Activated naive CD8-positive, alpha-beta T cell treated with anti-CD3 and anti-CD28 coated beads for 36 hours (primary cell): ENCODE measurements around the gene HDAC4. TPM values are rescaled to one million over a fixed set of nuclear protein-coding genes. Genes with fewer than 3 reads are reported as not detected.
A peak's percentile ranks its signal among the peaks of the same experiment; 100 is the strongest.

Experiments
- DNase-seq: peaks from one replicate; pipeline ENCODE4 v3.0.0; 2021
- H3K27ac Mint-ChIP-seq: one replicate; pipeline ENCODE4 v1.8.0; 2022; ENCODE audit warnings: mild to moderate bottlenecking, moderate library complexity, mixed read lengths
- H3K27me3 Mint-ChIP-seq: one replicate; pipeline ENCODE4 v1.8.0; 2022; ENCODE audit warnings: mild to moderate bottlenecking, mixed read lengths
- H3K36me3 Mint-ChIP-seq: one replicate; pipeline ENCODE4 v1.8.0; 2021; ENCODE audit warnings: mild to moderate bottlenecking, mixed read lengths
- H3K4me1 Mint-ChIP-seq: one replicate; pipeline ENCODE4 v1.8.0; 2021; ENCODE audit warnings: mixed read lengths
- H3K4me3 Mint-ChIP-seq: one replicate; pipeline ENCODE4 v1.8.0; 2022; ENCODE audit warnings: mild to moderate bottlenecking, moderate library complexity, mixed read lengths
- H3K9me3 Mint-ChIP-seq: one replicate; pipeline ENCODE4 v1.8.0; 2022; ENCODE audit warnings: mixed read lengths
- total RNA-seq, 2 experiments: library from RNA; stranded (reverse); gene quantifications; one replicate each; pipeline ENCODE4 v1.2.3, GENCODE V29; 2021

Gene HDAC4
- total RNA-seq, 2 experiments from 2014 or later, result 19.1 to 20.2 TPM

DNA sequence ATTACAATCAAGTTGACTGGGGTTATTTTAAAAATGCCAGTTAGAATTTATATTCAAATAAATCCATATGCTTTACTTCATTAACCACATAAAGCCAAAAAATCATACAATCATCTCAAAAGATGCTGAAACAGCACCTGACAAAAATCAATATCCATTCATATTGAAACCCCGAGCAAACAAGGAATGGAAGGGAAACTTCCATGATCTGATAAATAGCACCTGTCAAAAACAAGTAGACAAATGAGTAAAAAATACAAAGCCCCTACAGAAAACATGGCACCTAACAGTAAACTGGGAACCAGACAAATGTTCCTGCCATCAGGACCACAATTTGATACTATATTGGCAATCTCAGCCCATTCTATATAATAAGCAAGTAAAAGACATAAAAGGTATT is 227.5 kb downstream of the HDAC4 start:
- peaks cover 40% of the 10 kb centered on the region for H3K9me3 Mint-ChIP-seq
- no peak for DNase-seq
- H3K27ac Mint-ChIP-seq, result no peak overlapping the region
- H3K27me3 Mint-ChIP-seq, result no peaks in the 10 kb centered on the region
- H3K4me1 Mint-ChIP-seq, result no peaks in the 10 kb centered on the region
- H3K4me3 Mint-ChIP-seq, result no peak overlapping the region
- peaks cover 74% of the 10 kb centered on the region for H3K36me3 Mint-ChIP-seq

DNA sequence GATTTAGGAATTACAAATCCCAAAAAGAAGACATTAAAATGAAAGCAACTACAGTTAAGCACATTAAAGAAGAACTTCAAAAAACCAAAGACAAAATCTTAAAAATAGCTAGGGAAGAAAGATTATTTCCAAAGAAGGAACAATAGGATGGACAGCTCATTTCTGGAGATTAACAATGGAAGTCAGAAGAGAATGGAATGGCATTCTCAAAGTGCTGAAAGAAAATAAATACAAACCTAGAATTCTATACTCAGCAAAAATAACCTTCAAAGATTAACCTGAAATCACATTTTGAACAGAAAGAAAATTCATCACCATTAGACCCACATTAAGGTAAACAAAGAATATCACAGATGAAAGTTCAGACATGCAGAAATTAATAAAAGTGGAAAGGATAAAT is 229.2 kb downstream of the HDAC4 start:
- H3K4me1 Mint-ChIP-seq, result no peaks in the 10 kb centered on the region
- no peak overlapping the region for H3K27ac Mint-ChIP-seq
- no peak overlapping the region for H3K4me3 Mint-ChIP-seq
- no peak for DNase-seq
- no peaks in the 10 kb centered on the region for H3K27me3 Mint-ChIP-seq
- H3K9me3 Mint-ChIP-seq, result peaks cover 40% of the 10 kb centered on the region
- peaks cover 60% of the 10 kb centered on the region for H3K36me3 Mint-ChIP-seq

DNA sequence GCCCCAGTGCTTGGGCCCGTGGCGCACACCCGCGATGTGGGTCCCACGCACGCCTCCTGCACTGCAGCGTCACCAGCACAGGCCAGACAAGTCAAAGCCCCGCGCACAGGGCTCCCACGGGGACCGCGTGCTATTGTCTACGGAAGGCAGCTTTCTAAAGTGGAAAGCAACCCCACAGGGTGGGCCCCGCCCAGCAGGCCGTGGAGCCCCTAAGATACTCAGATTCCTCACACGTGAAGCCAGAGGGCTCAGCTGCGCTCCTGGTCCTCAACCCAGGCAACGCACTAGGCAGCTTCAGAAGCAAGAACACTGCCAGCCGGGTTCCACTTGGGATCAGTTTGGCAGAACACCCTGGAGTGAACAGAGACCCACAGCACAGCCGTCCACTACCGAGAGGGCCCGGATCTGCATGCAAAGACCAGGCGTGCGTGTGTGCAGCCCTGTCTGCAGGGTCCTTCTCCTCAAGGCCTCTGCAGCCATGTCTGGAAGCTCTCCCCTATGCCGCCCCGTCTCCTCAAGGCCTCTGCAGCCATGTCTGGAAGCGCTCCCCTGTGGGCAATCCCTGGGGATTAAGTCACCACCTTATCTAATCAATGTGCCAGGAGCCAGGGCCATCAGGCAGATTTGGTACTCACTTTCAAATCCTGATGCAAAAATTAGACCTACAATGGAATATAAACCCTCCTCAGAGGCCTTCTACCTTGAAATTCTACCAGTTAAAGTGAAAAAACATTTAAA is 231.3 kb downstream of the HDAC4 start:
- H3K27me3 Mint-ChIP-seq, result no peaks in the 10 kb centered on the region
- H3K9me3 Mint-ChIP-seq, result peaks cover 31% of the 10 kb centered on the region
- no peak overlapping the region for H3K4me3 Mint-ChIP-seq
- H3K27ac Mint-ChIP-seq, result no peak overlapping the region
- no peak for DNase-seq
- H3K36me3 Mint-ChIP-seq, result peaks cover 41% of the 10 kb centered on the region
- peaks cover 7% of the 10 kb centered on the region for H3K4me1 Mint-ChIP-seq

DNA sequence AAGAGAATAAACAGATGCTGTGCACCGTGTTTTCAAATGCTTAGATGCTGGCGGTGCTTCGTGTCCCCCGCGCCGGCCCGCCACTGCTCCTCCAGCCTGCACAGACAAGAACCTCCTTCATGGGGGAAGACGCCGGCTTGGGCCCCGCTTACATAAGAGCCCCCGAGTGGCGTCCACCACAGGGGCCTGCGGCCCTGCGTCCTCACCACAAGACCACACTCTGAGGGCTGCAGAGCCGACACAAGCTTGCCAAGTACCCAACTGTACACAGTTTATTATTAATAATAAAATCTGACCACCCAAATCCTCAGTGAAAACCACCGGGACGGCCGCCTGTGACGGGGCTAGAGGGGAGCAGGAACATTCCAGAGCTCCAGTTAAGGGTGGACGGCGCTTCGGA is 232.2 kb downstream of the HDAC4 start:
- Mint-ChIP-seq H3K36me3 (peaks cover 34% of the 10 kb centered on the region), H3K9me3 (peaks cover 26% of the 10 kb centered on the region), H3K4me1 (peaks cover 14% of the 10 kb centered on the region), H3K27me3 (no peaks in the 10 kb centered on the region), H3K4me3 (no peak overlapping the region), H3K27ac (no peak overlapping the region)
- DNase-seq, result no peak

DNA sequence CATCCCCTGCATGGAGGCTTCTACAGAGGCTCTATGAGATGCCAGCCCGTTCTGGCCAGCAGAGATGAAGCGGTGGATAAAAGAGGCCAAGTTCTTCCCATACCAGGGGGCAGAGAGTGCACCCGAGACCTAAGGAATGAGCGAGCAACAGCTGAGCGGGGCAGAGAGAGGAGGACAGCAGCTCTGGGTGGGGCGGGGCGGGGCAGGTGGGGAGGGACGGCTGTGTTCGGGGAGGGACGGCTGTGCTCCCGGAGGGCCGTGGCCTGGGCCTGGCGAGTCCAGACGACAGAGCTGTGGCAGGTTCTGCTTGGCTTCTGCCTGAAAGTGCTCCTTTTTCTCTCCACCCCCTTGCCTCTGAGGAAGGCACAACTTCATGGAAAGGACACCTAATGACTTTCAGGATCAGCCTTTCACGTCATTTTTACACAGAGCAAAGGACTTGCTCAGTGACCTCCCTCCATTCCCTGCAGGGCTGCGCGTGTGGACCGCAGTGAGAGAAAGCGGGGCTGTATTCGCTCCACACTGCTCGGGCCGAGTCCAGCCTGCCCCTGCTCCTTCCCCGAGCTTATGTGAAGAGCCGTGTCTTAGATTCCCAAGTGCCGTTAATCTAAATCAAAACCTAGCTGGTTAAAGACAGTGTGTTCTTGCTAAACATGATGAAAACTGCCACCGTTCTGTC is 232.9 kb downstream of the HDAC4 start:
- H3K4me1 Mint-ChIP-seq, result peaks cover 14% of the 10 kb centered on the region
- no peak overlapping the region for H3K4me3 Mint-ChIP-seq
- no peak overlapping the region for H3K27ac Mint-ChIP-seq
- no peaks in the 10 kb centered on the region for H3K27me3 Mint-ChIP-seq
- H3K36me3 Mint-ChIP-seq, result peaks cover 27% of the 10 kb centered on the region
- no peak for DNase-seq
- H3K9me3 Mint-ChIP-seq, result peaks cover 20% of the 10 kb centered on the region

DNA sequence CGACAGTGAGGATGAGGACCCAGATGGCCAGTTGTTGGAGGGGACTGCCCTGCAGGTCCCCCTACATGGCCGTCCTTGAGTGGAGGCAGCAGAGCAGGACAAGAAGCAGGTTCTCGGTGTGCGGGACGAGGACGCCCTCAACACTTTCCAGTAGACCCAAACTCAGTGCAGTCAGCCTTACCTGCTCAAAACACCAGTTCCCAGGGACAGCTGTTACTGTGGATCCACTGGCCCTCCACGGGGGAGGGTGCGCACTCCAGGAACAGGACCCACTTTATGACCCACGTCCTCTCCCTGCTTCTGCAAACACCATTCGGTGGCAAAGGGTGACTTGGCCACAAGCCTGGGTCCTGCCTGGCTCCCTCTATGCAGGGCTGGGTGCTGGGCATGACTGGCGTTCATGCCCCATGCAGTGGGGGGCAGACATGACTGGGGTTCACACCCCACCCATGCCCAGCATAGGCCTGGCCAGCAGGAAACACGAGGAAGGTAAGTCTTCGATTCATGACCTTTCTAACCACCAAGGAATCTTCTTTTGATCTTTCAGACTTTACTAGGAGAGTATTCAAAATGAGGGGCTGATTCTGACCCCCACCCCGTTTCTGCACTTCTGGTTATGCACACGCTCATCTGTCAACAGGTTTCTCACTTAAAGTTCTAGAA is 233.7 kb downstream of the HDAC4 start:
- no peak overlapping the region for H3K27ac Mint-ChIP-seq
- H3K36me3 Mint-ChIP-seq, result peaks cover 24% of the 10 kb centered on the region
- peaks cover 14% of the 10 kb centered on the region for H3K4me1 Mint-ChIP-seq

DNA sequence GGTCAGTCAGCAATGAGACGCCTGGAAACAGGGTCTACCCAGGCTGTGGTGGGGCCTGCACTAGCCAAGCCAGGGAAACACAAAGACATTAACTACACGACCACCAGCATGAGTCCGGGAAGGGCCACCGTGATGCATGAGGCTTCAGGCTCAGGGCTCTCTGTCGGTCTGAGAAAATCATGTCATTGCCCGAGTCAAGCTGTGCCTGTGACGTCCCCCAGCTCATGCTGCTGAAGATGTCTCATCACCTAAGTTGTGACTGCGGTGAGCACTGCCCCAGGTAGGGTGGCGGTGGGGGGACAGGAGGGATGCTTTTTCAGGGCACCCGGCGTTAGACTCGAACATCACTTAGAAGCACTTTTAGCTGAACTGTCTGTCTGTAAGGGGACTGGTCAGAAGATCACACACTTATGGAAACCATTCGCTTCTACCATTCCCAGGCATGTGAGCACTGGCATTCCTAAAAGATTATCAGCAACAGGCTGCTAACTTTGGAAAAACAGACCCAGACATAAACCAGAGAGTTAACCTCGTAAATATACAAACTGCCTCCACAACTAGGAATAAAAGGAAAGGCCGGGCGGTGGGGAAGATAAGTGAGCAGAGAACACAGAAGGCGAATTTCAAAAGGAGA is 234.5 kb downstream of the HDAC4 start:
- no peaks in the 10 kb centered on the region for H3K27me3 Mint-ChIP-seq

More for the DNA sequence above, 233.7 kb downstream of the HDAC4 start:
- no peak overlapping the region for H3K4me3 Mint-ChIP-seq
- no peak for DNase-seq
- peaks cover 14% of the 10 kb centered on the region for H3K9me3 Mint-ChIP-seq
- no peaks in the 10 kb centered on the region for H3K27me3 Mint-ChIP-seq

DNA sequence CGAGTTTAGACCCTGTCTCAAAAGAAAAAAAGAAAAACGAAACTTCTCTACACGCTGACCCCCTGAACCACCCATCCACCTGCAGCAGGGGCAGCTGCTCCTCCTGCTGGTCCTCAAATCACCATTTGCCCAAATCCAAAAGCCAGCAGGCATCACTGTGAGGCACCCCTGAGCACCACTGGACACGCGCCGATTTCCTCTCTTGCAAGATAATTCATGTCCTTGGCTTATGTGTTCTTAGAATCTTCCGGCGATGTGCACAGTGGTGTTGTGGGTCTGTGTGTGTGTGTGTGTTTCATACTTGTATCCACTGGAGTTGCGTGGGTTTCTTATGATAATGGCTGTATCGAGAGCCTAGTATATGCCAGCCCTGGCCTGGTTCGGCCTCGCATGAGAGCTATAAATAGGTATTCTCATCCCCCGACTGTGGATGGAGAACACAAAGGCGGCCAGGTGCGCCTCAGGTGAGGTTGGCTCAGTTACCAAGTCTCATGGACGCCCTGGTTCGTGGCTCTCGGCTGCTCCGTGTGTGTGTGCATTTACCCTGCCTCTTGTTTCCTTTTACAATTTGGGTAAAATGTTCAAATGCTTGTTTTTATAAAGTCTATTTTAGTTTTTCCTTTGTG is 235.5 kb downstream of the HDAC4 start:
- H3K27me3 Mint-ChIP-seq, result no peaks in the 10 kb centered on the region
- no peak for DNase-seq
- H3K36me3 Mint-ChIP-seq, result peaks cover 21% of the 10 kb centered on the region
- H3K4me1 Mint-ChIP-seq, result peaks cover 14% of the 10 kb centered on the region
- no peak overlapping the region for H3K27ac Mint-ChIP-seq
- H3K9me3 Mint-ChIP-seq, result peaks cover under 1% of the 10 kb centered on the region
- H3K4me3 Mint-ChIP-seq, result no peak overlapping the region

More for the DNA sequence above, 234.5 kb downstream of the HDAC4 start:
- Mint-ChIP-seq H3K4me1 (peaks cover 14% of the 10 kb centered on the region), H3K36me3 (peaks cover 22% of the 10 kb centered on the region), H3K27ac (no peak overlapping the region), H3K9me3 (peaks cover 9% of the 10 kb centered on the region), H3K4me3 (no peak overlapping the region)
- DNase-seq, result no peak

DNA sequence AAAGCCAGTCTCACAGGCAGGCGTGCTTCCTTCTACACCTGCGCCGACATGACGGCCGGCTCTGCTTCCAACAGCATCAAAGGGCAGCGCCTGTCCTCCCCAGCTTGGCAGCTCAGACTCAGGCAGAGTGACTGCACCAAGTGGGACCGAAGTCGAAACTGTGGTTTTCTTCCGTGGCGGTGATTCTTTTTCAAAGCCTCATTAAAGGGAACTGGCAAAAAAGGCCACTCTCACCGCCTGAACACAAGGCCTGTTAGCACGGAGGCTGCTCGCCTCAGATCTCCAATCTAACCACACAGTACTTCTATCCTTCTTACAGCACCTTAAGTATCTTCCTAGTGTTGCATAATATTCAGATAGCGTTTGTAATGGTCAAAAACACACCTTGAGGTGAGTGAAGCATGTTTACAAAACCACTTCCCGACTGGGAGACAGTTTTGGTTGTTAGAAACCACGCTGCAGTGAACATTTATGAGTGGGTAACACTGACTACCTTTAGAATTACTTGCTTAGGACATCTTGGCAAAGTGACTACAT is 236.4 kb downstream of the HDAC4 start:
- Mint-ChIP-seq H3K27me3 (no peaks in the 10 kb centered on the region), H3K27ac (peak overlapping the region; percentile 54), H3K9me3 (peaks cover 3% of the 10 kb centered on the region), H3K4me3 (no peak overlapping the region), H3K4me1 (peaks cover 16% of the 10 kb centered on the region), H3K36me3 (peaks cover 28% of the 10 kb centered on the region)
- DNase-seq, result peak; percentile 29

DNA sequence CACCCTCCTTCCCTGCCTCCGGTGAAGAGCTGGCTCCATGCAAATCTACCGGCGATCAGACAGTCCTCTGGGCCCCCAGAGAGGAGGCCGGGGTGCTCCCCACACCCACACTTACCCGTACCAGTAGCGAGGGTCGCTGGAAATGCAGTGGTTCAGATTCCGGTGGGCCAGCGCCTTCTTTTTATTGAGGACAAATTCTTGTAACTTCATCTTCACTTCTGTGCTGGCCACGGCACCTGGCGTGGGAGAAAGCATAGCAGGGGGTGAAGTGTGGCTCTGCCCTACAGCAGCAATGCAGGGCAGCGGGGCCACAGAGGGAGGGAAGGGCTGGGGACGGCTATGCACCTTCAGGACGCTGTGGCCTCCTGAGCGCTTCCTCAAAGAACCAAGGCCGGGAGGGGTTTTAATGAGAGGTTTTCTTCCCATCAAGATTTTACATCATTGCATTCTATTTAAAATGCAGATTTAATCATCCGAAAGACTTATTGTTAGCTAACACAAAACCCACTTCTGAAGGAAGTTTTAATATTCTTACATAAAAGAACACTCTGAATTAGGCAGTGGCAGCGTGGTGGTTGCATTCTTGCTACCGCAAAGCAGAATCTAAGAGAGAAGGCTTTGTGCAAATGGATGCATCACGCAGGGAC is 237.0 kb downstream of the HDAC4 start:
- Mint-ChIP-seq H3K4me1 (peaks cover 16% of the 10 kb centered on the region), H3K4me3 (no peak overlapping the region), H3K36me3 (peaks cover 28% of the 10 kb centered on the region)

DNA sequence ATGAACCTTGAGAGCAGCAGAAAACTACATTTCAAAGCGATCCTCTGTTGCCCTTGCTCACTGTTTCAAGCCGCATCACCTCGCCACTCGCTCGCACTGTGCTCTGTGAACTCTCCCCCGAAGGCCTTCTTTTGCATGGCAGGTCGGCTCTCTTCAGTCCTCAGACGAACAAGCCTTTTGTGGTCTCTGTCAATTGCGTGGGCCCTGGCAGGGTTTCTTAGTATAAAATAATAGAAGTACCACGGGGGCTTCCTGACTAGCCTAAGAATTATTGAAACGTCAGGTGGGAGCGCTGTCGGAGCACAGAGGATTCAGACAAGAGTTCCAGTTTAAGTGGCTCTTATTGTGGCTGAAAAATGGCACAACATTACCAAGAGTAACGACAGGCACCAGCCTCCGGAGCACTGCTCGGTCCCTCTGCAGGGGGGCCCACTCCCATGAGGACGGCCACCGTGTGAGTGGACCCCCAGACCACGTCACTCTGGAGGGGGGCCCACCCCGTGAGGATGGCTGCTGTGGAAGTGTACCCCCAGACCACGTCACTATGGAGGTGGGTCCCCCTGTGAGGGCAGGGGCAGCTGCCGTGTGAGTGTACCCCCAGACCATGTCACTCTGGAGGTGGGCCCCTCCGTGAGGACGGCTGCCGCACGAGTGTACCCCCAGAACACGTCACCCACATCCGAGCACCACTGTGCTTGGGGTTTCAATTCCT is 237.7 kb downstream of the HDAC4 start:
- H3K36me3 Mint-ChIP-seq, result peaks cover 28% of the 10 kb centered on the region

More for the DNA sequence above, 237.0 kb downstream of the HDAC4 start:
- Mint-ChIP-seq H3K9me3 (peaks cover 3% of the 10 kb centered on the region), H3K27ac (peak overlapping the region; percentile 54), H3K27me3 (no peaks in the 10 kb centered on the region)
- DNase-seq, result no peak

DNA sequence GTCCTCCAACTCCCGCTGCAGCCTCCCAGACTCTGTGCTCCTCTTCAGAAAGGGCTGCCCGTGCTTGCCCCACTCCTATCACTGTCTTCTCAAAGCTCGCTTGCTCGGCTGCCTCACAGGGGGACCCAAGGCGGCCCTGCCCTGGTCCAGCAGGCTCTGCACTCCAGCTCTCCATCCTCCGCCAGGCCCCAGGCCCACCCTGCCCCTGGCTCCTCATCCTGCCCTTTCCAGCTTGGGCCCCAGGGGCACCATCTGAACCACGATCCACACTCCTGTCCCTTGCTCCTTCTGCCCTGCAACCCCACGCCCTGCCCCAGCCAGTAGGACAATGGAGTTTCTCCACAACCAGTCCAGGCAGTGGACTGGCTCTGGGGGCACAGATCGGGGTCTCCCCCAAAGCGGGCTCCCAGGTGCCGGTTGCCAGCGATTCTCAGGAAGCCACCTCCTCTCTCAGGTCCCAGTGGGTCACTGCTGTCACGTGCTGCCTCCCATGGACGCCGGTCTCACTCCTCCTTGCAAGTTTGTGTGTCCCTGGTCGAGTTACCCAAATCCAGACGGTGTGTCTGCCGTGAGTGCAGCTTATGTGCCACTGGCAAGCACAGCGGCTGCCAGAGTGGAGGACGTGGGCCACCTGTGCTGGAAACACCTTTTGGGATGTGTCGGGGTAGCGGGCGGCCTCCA is 238.5 kb downstream of the HDAC4 start:
- H3K27ac Mint-ChIP-seq, result no peak overlapping the region
- no peak overlapping the region for H3K4me3 Mint-ChIP-seq
- peaks cover 16% of the 10 kb centered on the region for H3K4me1 Mint-ChIP-seq
- H3K9me3 Mint-ChIP-seq, result peaks cover 3% of the 10 kb centered on the region
- DNase-seq, result no peak
- H3K36me3 Mint-ChIP-seq, result peaks cover 27% of the 10 kb centered on the region
- H3K27me3 Mint-ChIP-seq, result no peaks in the 10 kb centered on the region

More for the DNA sequence above, 237.7 kb downstream of the HDAC4 start:
- H3K9me3 Mint-ChIP-seq, result peaks cover 3% of the 10 kb centered on the region
- H3K27me3 Mint-ChIP-seq, result no peaks in the 10 kb centered on the region
- H3K4me1 Mint-ChIP-seq, result peaks cover 16% of the 10 kb centered on the region
- H3K27ac Mint-ChIP-seq, result no peak overlapping the region
- DNase-seq, result no peak
- no peak overlapping the region for H3K4me3 Mint-ChIP-seq

DNA sequence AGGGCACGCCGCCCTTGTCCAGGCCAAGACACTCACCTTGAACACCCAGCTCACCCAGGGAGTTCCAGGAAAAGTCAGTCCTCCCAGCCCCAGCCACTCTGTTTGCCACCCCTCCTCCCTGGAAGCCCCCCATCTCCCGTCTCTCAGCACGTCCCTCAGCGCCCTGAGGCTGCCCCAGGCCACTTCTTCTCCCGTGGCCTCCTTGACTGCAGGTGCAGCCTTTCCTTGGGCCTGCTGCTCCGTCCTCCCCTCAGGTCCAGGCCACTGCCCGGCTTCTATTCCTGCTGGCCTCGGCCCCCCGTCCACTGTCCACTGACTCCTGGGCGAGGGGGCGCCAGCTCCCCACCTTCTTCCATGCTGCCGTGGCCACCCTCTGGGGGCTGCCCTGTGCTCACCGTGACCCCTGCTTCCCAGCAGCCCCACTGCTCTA is 239.1 kb downstream of the HDAC4 start:
- Mint-ChIP-seq H3K4me1 (peaks cover 16% of the 10 kb centered on the region), H3K9me3 (peaks cover 3% of the 10 kb centered on the region), H3K27me3 (no peaks in the 10 kb centered on the region), H3K4me3 (no peak overlapping the region), H3K36me3 (peaks cover 27% of the 10 kb centered on the region), H3K27ac (no peak overlapping the region)
- DNase-seq, result no peak
